GM12891 (cell line): ENCODE measurements around the gene CYTH4.

Source experiments
- PAX5 ChIP-seq: IDR thresholded peaks from 2 replicates; pipeline ENCODE4 v1.6.1; 2011; ENCODE audit warnings: low read length, moderate library complexity, mild to moderate bottlenecking; ENCODE audit not compliant: insufficient read depth, severe bottlenecking
- POLR2A ChIP-seq: IDR thresholded peaks from 2 replicates; pipeline ENCODE4 v1.6.1; 2011; ENCODE audit warnings: low read depth, low read length, control low read depth
- POLR2AphosphoS5 ChIP-seq: IDR thresholded peaks from 2 replicates; pipeline ENCODE4 v1.6.1; 2011; ENCODE audit warnings: low read depth, low read length, control low read depth
- POU2F2 ChIP-seq: IDR thresholded peaks from 2 replicates; pipeline ENCODE4 v1.6.1; 2011; ENCODE audit warnings: low read depth, mild to moderate bottlenecking, control low read depth, low read length, moderate library complexity
- SPI1 ChIP-seq: IDR thresholded peaks from 2 replicates; pipeline ENCODE4 v1.6.1; 2011; ENCODE audit warnings: low read depth, low read length, control low read depth
- TAF1 ChIP-seq: IDR thresholded peaks from 2 replicates; pipeline ENCODE4 v1.6.1; 2011; ENCODE audit warnings: low read depth, low read length, control low read depth

DNA sequence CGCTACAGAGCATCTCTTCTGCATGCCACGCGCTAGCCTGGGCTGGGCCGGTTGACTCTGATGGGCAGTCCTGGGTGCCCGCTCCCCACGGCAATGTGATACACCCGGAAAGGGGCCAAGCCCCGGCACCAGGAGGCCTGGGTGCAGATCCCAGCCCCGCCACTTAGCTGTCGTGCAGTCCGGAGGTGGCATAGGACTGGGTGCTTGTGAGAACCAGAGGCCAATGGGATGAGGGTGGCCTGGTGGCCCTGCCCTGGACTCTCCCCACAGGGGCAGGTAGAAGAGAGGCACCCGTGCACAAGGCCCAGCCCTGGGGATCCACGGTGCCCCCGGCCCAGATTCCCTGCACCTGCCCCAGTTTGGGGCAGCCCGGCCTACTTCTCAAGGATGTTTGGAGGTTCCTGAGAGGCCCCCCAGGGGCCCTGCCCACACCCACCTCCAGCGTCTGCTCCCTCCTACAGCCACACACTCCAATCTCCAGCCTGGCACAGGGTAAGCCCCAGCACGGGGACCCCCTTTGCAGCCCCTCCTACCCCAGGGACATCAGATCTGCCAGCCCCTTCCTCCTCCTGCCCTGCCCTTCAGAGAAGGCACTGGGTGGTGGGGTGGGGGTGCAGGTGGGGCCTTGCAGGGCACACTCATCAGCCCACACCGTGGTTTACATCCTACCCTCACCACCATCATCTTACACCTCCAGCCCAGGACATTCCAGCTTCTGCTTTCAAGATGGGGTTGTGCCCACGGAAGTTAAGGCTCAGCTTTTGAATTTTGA lies 66.9 kb downstream of the CYTH4 start:
- no peak for TF ChIP-seq POLR2AphosphoS5
- no peak for TF ChIP-seq POU2F2
- TF ChIP-seq SPI1 = no peak
- TF ChIP-seq TAF1 = no peak
- TF ChIP-seq POLR2A = no peak
- TF ChIP-seq PAX5 = no peak
